GM19452 (cell line): ENCODE results near the gene PAXIP1.

Source experiments
- ATAC-seq: cut with Tn5 transposase; IDR thresholded peaks from one replicate; pipeline ENCODE4 v1.9.1; 2021; ENCODE audit not compliant: unreplicated experiment

PAXIP1 gene

GRCh38 chr7:154913638-154914307 lies 89.2 kb downstream of the PAXIP1 start:
- peak; percentile 99 for ATAC-seq

DNA sequence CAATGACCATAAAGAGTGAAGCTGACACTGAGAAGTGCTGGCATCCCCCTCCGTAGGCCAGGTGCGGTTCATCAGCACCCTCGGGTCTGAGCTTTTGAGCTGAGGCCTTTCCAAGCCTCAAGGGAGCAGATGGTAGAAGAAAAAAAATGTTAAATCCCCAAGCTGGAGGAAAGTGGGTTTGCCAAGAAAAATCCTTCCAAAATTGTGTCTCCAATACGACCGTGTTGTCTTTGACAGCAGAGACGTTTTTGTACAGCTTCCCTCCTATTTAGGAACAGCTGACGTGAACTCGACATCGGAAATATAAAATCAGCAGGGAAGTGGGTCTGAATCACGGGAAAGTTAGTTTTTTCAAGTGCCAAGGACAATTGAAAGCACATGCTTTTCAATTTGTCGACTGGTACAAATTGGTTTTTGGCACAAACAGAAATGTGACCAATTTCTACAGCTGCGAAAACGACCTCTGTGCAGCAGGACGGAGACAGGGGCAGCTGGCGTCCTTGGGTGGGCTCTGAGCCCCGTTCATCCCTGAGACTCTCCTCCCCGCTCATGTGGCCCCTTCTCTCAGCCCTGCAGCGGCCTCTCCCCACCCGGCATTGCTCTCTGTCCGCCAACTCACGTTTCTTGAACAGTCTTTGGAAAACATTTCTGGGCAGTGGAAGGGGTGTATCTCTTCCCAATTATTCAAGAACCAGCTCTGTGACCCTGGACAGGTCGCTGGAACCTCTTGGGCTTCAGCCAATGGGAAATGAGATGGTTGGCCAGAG lies 89.9 kb downstream of the PAXIP1 start:
- ATAC-seq: no peak

- ATAC-seq: no peak
Observed at GRCh38 chr7:154911862-154912455, 91.0 kb downstream of the PAXIP1 start.

GRCh38 chr7:154911411-154911810 lies 91.5 kb downstream of the PAXIP1 start:
- no peak for ATAC-seq

- ATAC-seq: no peak
Observed at GRCh38 chr7:154910977-154911376, 91.9 kb downstream of the PAXIP1 start.

DNA sequence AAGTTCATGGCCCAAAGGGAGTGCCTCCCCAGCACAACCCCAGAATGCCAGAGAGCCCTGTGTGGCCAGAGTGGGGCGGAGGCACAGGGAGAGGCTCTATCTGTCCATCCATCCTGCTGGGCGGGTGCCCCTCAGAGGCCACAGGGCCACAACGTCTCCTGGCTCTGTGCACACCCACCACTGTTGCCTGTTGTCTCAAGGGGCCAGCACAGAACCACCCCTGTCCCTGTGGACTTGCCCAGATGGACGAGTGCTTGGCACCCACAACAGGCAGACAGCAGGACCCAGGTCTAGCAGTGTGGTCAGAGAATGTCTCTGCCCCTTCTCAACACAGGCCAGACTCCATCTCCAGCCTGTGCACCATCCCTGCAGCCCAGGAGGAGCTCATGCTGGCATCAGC lies 92.8 kb downstream of the PAXIP1 start:
- ATAC-seq: no peak

GRCh38 chr7:154909241-154910105 lies 93.5 kb downstream of the PAXIP1 start:
- no peak for ATAC-seq

- ATAC-seq: no peak
Observed at GRCh38 chr7:154907651-154908620, 95.0 kb downstream of the PAXIP1 start.

- no peak for ATAC-seq
Observed at GRCh38 chr7:154906736-154907355, 96.1 kb downstream of the PAXIP1 start.

DNA sequence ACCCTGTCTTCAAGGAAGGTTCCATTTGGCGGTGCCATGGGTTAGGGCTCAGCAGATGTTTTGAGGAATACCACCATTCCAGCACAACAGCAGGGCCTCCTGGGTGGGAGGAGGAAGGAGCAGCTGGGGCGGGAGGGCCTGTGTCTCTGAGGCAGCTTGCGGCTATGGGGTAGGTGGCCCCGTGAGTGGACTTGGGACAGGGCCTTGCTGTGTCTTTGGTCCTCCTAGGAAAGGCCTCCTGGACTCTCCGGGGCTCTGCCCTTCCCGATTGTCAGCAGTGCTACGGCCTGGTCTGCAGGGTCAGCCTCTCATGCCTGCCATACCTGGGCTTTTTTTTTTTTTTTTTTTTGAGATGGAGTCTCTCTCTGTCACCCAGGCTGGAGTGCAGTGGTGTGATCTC lies 96.7 kb downstream of the PAXIP1 start:
- ATAC-seq: no peak

- no peak for ATAC-seq
Observed at GRCh38 chr7:154905615-154906014, 97.3 kb downstream of the PAXIP1 start.

- no peak for ATAC-seq
Observed at GRCh38 chr7:154905146-154905545, 97.8 kb downstream of the PAXIP1 start.

DNA sequence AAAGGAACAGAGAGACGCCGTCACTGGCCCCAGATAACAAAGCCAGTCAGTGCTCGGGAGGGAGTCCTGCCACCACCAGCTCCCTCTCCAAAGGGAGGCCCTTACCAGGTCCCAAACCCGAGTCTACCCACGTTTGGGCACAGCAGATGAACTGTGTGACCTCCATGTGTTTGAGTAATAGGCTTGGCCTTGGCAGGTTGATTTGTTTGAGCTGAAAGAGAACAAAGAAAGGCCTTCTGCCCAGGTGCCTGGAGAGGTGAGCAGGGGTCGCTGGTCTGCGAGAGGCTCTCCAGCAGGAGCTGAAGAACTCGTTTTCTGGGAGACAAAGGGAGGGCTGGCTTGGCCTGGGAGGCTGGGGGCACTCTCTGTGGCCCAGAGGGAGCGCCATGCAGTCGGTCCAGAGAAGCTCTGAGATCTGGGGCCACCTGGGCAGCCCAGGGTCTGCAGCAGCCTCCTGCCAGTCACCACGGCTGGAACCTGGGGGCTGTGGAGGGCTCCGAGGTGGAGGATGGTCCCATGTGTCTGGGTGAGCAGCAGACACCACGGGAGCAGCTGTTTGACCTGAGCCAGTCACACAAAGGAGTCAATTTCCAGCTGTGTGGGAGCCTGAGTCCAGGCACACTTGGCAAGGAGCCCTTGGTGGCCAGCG lies 99.7 kb downstream of the PAXIP1 start:
- ATAC-seq: no peak

GRCh38 chr7:154902600-154903082 lies 100.3 kb downstream of the PAXIP1 start:
- ATAC-seq: no peak

DNA sequence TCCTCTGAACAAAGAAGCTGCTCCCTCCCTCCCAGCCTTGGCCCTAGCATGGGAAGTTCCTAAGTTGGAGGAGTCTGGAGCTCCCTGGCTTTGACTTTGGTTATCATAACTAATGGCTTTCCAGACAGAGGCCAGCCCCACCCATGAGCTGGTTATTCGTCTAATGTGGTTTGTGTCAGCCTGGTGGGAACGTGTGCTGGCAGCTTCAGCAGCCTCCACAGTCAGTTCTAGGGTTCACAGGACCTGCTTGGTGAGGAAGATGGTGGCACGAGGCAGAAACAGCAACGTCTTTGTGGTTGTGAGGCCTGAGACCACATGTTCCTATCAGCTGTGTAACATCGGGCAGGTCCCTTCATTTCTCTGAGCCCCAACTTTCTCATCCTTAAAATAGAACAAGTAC lies 103.1 kb downstream of the PAXIP1 start:
- ATAC-seq: no peak

DNA sequence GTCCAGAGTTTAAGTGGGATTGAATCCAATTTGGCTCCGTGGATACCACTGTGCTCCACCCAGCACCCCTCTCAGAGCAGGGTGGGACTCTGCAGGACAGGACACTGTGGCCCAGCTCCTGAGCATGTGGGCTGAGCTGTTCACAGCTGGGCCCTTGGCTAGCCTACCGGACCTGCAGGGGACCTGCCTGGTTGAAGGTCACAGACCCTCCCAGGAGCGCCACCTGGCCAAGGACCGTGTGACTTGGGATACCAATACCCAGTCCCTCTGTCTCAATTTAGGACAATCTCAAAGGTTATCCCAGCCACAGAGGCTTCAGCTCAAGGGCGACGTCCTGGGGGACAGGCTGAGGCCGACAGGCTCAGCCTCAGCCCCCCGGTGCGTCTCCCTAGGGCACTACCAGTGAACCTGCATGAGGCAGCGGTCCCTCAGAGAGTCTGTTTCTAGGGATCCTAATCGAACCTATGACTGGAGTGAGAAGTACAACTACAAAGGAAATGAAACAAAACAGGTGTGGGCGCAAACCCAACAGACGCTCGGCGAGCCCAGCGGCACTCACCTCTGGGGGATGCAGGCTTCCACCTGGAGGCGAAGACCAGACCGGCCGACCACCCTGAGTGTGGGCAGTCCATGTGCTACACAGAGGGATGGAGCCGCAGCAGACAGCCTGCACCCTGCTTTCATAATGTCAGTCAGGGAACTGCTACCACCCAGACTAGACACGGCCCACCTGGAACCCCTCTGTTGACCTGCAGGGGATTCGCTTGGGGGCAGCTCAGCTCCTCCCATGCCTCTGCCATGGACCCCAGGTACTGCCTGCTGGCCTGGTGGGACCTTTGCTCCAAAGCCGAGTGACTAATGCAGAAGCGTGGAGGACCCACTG lies 103.7 kb downstream of the PAXIP1 start:
- no peak for ATAC-seq

GRCh38 chr7:154896076-154896475 lies 106.8 kb downstream of the PAXIP1 start:
- no peak for ATAC-seq
